Stimulated activated CD4-positive, alpha-beta T cell treated with anti-CD3 and anti-CD28 coated beads, Interleukin-2, amount 100 ng/mL, for 4 hours (primary cell): Measurements from ENCODE around the gene SLC25A39.

Source experiments
- DNase-seq: peaks from one replicate; pipeline ENCODE4 v3.0.0-alpha.2; 2020; ENCODE audit warnings: low read depth

SLC25A39 gene

GRCh38 chr17:44314031-44314430 is 10.6 kb downstream of the SLC25A39 start:
- no peak for DNase-seq

- no peak for DNase-seq
Observed at GRCh38 chr17:44312396-44313104, 12.1 kb downstream of the SLC25A39 start.

GRCh38 chr17:44311562-44312181 is 13.0 kb downstream of the SLC25A39 start:
- no peak for DNase-seq

GRCh38 chr17:44310609-44311376 is 13.8 kb downstream of the SLC25A39 start:
- DNase-seq = no peak

- no peak for DNase-seq
Observed at GRCh38 chr17:44310188-44310587, 14.4 kb downstream of the SLC25A39 start.

GRCh38 chr17:44309472-44309871 is 15.2 kb downstream of the SLC25A39 start:
- no peak for DNase-seq

- no peak for DNase-seq
Observed at GRCh38 chr17:44308865-44309264, 15.8 kb downstream of the SLC25A39 start.

GRCh38 chr17:44308320-44308818 is 16.3 kb downstream of the SLC25A39 start, which contains the start of gene RUNDC3A:
TSS of gene RUNDC3A (plus strand) at chr17:44308601. CDS start at chr17:44308833, 232 bp downstream.
- peak; percentile 75 for DNase-seq

GRCh38 chr17:44307387-44308186 is 17.0 kb downstream of the SLC25A39 start:
- DNase-seq = no peak

- no peak for DNase-seq
Observed at GRCh38 chr17:44304651-44305050, 20.0 kb downstream of the SLC25A39 start.

GRCh38 chr17:44297975-44298374 is 26.6 kb downstream of the SLC25A39 start:
- DNase-seq = no peak

GRCh38 chr17:44293509-44294226 is 31.0 kb downstream of the SLC25A39 start:
- DNase-seq = no peak

- DNase-seq = no peak
Observed at GRCh38 chr17:44287651-44288050, 37.0 kb downstream of the SLC25A39 start.

GRCh38 chr17:44284024-44284400 is 40.6 kb downstream of the SLC25A39 start:
- no peak for DNase-seq

- DNase-seq = no peak
Observed at GRCh38 chr17:44283344-44284023, 41.1 kb downstream of the SLC25A39 start.

GRCh38 chr17:44282264-44282663 is 42.4 kb downstream of the SLC25A39 start:
- no peak for DNase-seq

GRCh38 chr17:44281570-44281969 is 43.1 kb downstream of the SLC25A39 start:
- DNase-seq = no peak

- no peak for DNase-seq
Observed at GRCh38 chr17:44280392-44280937, 44.2 kb downstream of the SLC25A39 start.

GRCh38 chr17:44279666-44280391 is 44.8 kb downstream of the SLC25A39 start:
- DNase-seq = no peak

GRCh38 chr17:44279346-44279665 is 45.3 kb downstream of the SLC25A39 start:
- DNase-seq = no peak
